Upper lobe of right lung (tissue), 1 donor: ENCODE measurements around the gene RPTN. TPM values are rescaled to one million over a fixed set of nuclear protein-coding genes. Genes with fewer than 3 reads are reported as not detected.

Source experiments
- total RNA-seq: library from RNA; stranded (reverse); fragmentation: NEBNext Ultra II Directional; extraction: Animal tissue kit (Norgen Biotek cat#: 25700); gene quantifications from one replicate; pipeline ENCODE4 v1.2.1, GENCODE V29; 2021
- donor health status: DM: no; HTN: yes; CAD: no; lungs with severe emphysema.

The RPTN gene
- total RNA-seq, 1 donor from 2014 or later: not detected

Other genes starting within 250 kb of the RPTN start
- gene THEM4, start 249.7 kb downstream of the RPTN start, total RNA-seq: 14.0 TPM
- gene S100A10, start 165.4 kb downstream of the RPTN start, total RNA-seq: 643 TPM
- 522 TPM for gene S100A11, start 122.2 kb downstream of the RPTN start, total RNA-seq
- not detected for gene TCHHL1, start 70.2 kb downstream of the RPTN start, total RNA-seq
- gene TCHH, start 43.8 kb downstream of the RPTN start, total RNA-seq: 0.20 TPM
- gene HRNR, start 65.0 kb upstream of the RPTN start, total RNA-seq: not detected
- gene FLG, start 166.0 kb upstream of the RPTN start, total RNA-seq: not detected
- gene FLG2, start 200.8 kb upstream of the RPTN start, total RNA-seq: not detected